HepG2 (cell line): Measurements from ENCODE around the gene VKORC1. TPM values are rescaled to one million over a fixed set of nuclear protein-coding genes. Genes with fewer than 3 reads are reported as not detected.

ENCODE experiments used
- CREB1 ChIP-seq, 2 experiments: fragments of 450-650 bp in 1 of 2; IDR thresholded peaks; 2 replicates each; pipeline ENCODE4 v1.6.1; 2016 to 2017; ENCODE audit warnings: control low read depth in 1 of 2, mild to moderate bottlenecking in 1 of 2, missing compliant biosample characterization in 1 of 2, missing genetic modification characterization in 1 of 2
- FOXC1 ChIP-seq: sonication (generic); formaldehyde crosslinking; IDR thresholded peaks from 2 replicates; pipeline ENCODE4 v1.8.0; 2022; ENCODE audit warnings: mild to moderate bottlenecking, missing genetic modification reagents, borderline replicate concordance
- FOXO1 ChIP-seq: sonication (generic); formaldehyde crosslinking; IDR thresholded peaks from 2 replicates; pipeline ENCODE4 v1.4.0; 2020; ENCODE audit warnings: missing genetic modification reagents
- FOXP1 ChIP-seq, 2 experiments: fragments of 450-650 bp in 1 of 2; IDR thresholded peaks; 2 replicates each; pipeline ENCODE4 v1.6.1; 2017 to 2018; ENCODE audit warnings: antibody characterized with exemption in 1 of 2
- GATAD2A ChIP-seq: IDR thresholded peaks from 2 replicates; pipeline ENCODE4 v1.6.1; 2016
- KDM5B ChIP-seq: sonication (generic); formaldehyde crosslinking; IDR thresholded peaks from 2 replicates; pipeline ENCODE4 v1.4.0; 2020; ENCODE audit warnings: missing genetic modification reagents, mild to moderate bottlenecking, borderline replicate concordance
- MAF1 ChIP-seq: sonication (generic); formaldehyde crosslinking; IDR thresholded peaks from 2 replicates; pipeline ENCODE4 v1.5.0; 2020; ENCODE audit warnings: missing genetic modification reagents, borderline replicate concordance
- POLR2AphosphoS5 ChIP-seq: IDR thresholded peaks from 2 replicates; pipeline ENCODE4 v1.6.1; 2012; ENCODE audit warnings: low read depth, low read length
- SMARCC2 ChIP-seq: fragments of 450-650 bp; IDR thresholded peaks from 2 replicates; pipeline ENCODE4 v1.6.1; 2017; ENCODE audit warnings: antibody characterized with exemption, mild to moderate bottlenecking
- SP1 ChIP-seq, 2 experiments: fragments of 450-650 bp in 1 of 2; sonication (generic) in 1 of 2; formaldehyde crosslinking in 1 of 2; IDR thresholded peaks; 2 replicates each; pipeline versions ENCODE4 v1.4.0 to v1.6.1; 2016 to 2020; ENCODE audit warnings: missing genetic modification reagents in 1 of 2
- ZNF160 ChIP-seq: sonication (generic); formaldehyde crosslinking; IDR thresholded peaks from 2 replicates; pipeline ENCODE4 v1.8.0; 2022; ENCODE audit warnings: mild to moderate bottlenecking, inconsistent platforms, missing genetic modification reagents
- ZNF556 ChIP-seq: sonication (generic); formaldehyde crosslinking; IDR thresholded peaks from 2 replicates; pipeline ENCODE4 v1.4.0; 2020; ENCODE audit warnings: mild to moderate bottlenecking, missing genetic modification reagents, borderline replicate concordance
- ZNF768 ChIP-seq: sonication (generic); formaldehyde crosslinking; IDR thresholded peaks from 2 replicates; pipeline ENCODE4 v1.4.0; 2020; ENCODE audit warnings: missing genetic modification reagents
- polyA plus RNA-seq, 8 experiments: library from polyadenylated mRNA; depleted of rRNA in 3 of 8; stranded (reverse) in 7 of 8; unstranded in 1 of 8; fragments of >200 nt; fragmentation: Illumina TruSeq in 4 of 8; extraction: Trizol in 4 of 8; gene quantifications; 2 replicates each; pipeline versions ENCODE4 v1.2.1 to v1.2.3, GENCODE V29; 2011 to 2016; ENCODE audit warnings: low read depth in 4 of 8, missing spikeins in 1 of 8, mixed read lengths in 1 of 8; ENCODE audit not compliant: insufficient read depth in 1 of 8
- total RNA-seq, 5 experiments: library from RNA; depleted of rRNA; stranded (reverse); fragments of >200 nt; fragmentation: Illumina TruSeq; extraction: Trizol; gene quantifications; 2 replicates each; pipeline ENCODE4 v1.2.3, GENCODE V29; 2016; ENCODE audit warnings: low read depth in 1 of 5
- TF ChIP-seq, protein P1 (sequence below): fragments of 450-650 bp; IDR thresholded peaks from 2 replicates; pipeline ENCODE4 v1.6.1; 2016
- TF ChIP-seq, protein P2 (sequence below): sonication (generic); formaldehyde crosslinking; IDR thresholded peaks from 2 replicates; pipeline ENCODE4 v1.4.0; 2020; ENCODE audit warnings: missing genetic modification reagents
- TF ChIP-seq, protein P3 (sequence below), 2 experiments: sonication (generic) in 1 of 2; formaldehyde crosslinking in 1 of 2; IDR thresholded peaks; 2 replicates each; pipeline versions ENCODE4 v1.6.1 to v1.9.0; 2014 to 2022; ENCODE audit warnings: antibody characterized with exemption in 1 of 2, borderline replicate concordance in 1 of 2, inconsistent platforms in 1 of 2, low read depth in 1 of 2, missing genetic modification reagents in 1 of 2

The VKORC1 gene
- total and polyA plus RNA-seq, 2 of the 13 experiments (the other 11 are each of a cell fraction or from before 2014, with no cell fraction given): 141 to 615 TPM

DNA sequence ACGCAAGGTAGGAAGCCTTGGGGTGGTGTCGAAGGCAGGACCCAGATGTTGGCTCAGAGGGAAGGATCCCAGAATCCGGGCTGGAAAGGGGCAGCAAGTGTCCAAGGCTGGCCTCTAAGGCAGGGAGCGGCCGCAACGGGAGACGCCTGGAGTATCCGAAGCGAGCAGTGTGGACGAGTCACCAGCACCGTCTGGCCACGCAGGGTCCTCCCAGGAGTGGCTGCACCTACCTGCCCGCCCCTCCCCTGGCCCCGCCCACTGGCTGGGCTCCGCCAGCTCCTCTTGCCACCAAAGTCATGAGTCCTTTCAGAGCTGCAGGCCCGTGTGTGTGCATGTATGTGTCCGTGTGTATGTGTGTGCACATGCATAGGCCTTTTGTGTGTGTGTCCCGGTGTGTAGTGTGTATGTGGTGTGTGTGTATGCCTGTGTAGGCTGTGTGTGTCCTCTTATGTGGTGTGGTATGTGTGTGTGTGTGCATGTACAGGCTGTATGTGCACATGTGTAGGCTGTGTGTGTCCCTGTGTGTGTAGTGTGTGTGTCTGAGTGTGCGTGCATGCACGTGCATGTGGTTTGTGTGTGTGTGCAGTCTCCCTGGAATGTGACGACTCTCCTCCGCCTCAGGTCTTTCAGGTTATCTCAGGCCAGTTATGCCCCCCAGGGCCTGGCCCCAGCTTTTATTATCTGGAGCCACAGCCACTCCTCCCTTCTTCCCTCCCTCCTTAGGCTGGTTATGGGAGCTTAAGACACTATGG, 41.1 kb upstream of the VKORC1 start, which contains the start of gene PRSS8 (continued):
- peak; percentile 37; the same call in 1 of the 2 replicates for TF ChIP-seq ZNF556
- peak; percentile 49; the same call in 1 of the 2 replicates for TF ChIP-seq GATAD2A (CRISPR knock-in tag)
- 0 out of 2 replicates have a peak, but pooled peaks have one; percentile 5 for TF ChIP-seq FOXO1 (CRISPR knock-in tag)
- TF ChIP-seq SMARCC2: no peak
- TF ChIP-seq, protein P1, sequence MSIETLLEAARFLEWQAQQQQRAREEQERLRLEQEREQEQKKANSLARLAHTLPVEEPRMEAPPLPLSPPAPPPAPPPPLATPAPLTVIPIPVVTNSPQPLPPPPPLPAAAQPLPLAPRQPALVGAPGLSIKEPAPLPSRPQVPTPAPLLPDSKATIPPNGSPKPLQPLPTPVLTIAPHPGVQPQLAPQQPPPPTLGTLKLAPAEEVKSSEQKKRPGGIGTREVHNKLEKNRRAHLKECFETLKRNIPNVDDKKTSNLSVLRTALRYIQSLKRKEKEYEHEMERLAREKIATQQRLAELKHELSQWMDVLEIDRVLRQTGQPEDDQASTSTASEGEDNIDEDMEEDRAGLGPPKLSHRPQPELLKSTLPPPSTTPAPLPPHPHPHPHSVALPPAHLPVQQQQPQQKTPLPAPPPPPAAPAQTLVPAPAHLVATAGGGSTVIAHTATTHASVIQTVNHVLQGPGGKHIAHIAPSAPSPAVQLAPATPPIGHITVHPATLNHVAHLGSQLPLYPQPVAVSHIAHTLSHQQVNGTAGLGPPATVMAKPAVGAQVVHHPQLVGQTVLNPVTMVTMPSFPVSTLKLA: peak; percentile 65
- TF ChIP-seq, protein P2, sequence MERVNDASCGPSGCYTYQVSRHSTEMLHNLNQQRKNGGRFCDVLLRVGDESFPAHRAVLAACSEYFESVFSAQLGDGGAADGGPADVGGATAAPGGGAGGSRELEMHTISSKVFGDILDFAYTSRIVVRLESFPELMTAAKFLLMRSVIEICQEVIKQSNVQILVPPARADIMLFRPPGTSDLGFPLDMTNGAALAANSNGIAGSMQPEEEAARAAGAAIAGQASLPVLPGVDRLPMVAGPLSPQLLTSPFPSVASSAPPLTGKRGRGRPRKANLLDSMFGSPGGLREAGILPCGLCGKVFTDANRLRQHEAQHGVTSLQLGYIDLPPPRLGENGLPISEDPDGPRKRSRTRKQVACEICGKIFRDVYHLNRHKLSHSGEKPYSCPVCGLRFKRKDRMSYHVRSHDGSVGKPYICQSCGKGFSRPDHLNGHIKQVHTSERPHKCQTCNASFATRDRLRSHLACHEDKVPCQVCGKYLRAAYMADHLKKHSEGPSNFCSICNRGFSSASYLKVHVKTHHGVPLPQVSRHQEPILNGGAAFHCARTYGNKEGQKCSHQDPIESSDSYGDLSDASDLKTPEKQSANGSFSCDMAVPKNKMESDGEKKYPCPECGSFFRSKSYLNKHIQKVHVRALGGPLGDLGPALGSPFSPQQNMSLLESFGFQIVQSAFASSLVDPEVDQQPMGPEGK (CRISPR knock-in tag): no peak
- no peak for TF ChIP-seq FOXC1 (CRISPR knock-in tag)
- no peak for TF ChIP-seq MAF1 (CRISPR knock-in tag)
- TF ChIP-seq, protein P3, sequence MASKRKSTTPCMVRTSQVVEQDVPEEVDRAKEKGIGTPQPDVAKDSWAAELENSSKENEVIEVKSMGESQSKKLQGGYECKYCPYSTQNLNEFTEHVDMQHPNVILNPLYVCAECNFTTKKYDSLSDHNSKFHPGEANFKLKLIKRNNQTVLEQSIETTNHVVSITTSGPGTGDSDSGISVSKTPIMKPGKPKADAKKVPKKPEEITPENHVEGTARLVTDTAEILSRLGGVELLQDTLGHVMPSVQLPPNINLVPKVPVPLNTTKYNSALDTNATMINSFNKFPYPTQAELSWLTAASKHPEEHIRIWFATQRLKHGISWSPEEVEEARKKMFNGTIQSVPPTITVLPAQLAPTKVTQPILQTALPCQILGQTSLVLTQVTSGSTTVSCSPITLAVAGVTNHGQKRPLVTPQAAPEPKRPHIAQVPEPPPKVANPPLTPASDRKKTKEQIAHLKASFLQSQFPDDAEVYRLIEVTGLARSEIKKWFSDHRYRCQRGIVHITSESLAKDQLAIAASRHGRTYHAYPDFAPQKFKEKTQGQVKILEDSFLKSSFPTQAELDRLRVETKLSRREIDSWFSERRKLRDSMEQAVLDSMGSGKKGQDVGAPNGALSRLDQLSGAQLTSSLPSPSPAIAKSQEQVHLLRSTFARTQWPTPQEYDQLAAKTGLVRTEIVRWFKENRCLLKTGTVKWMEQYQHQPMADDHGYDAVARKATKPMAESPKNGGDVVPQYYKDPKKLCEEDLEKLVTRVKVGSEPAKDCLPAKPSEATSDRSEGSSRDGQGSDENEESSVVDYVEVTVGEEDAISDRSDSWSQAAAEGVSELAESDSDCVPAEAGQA (IDR thresholded peaks at IDR 0.05; ENCODE audit: low read depth): no peak
- TF ChIP-seq, protein P3 (CRISPR knock-in tag; IDR thresholded peaks at IDR 0.05; ENCODE audit: borderline replicate concordance): no peak
- TF ChIP-seq FOXP1 (IDR thresholded peaks at IDR 0.05): peak; percentile 48; the same call in 1 of the 2 replicates
- TF ChIP-seq FOXP1 (CRISPR knock-in tag; IDR thresholded peaks at IDR 0.05): no peak
- TF ChIP-seq KDM5B: peak; percentile 26; the same call in 1 of the 2 replicates
- 0 out of 2 replicates have a peak, but pooled peaks have one; percentile 33 for TF ChIP-seq ZNF160
- TF ChIP-seq SP1 (IDR thresholded peaks at IDR 0.05): 0 out of 2 replicates have a peak, but pooled peaks have one; percentile 56
- no peak for TF ChIP-seq SP1 (CRISPR knock-in tag; IDR thresholded peaks at IDR 0.05)
- TF ChIP-seq POLR2AphosphoS5: peak; percentile 32; the same call in 1 of the 2 replicates
- peak; percentile 17; the same call in 1 of the 2 replicates for TF ChIP-seq CREB1 (IDR thresholded peaks at IDR 0.05)
- no peak for TF ChIP-seq CREB1 (CRISPR knock-in tag; IDR thresholded peaks at IDR 0.05)
- 0 out of 2 replicates have a peak, but pooled peaks have one; percentile 11 for TF ChIP-seq ZNF768 (CRISPR knock-in tag)
